RWPE2 (cell line): ENCODE results near the gene PSTK.

ENCODE experiments used
- ATAC-seq: fragments of 200-7000 bp; cut with Tn5 transposase; 3 replicates; pipeline ENCODE4 v1.9.1; 2021; ENCODE audit warnings: low read depth
- DNase-seq: peaks from one replicate; pipeline ENCODE4 v3.0.0-alpha.2; 2020; ENCODE audit warnings: low spot score
- H3K27ac ChIP-seq: fragments of 450-650 bp; 2 replicates; pipeline ENCODE4 v1.5.1; 2017; ENCODE audit warnings: mild to moderate bottlenecking; ENCODE audit not compliant: poor library complexity, severe bottlenecking
- H3K27me3 ChIP-seq: fragments of 250-450 bp; sonication (Bioruptor Pico); 2 replicates; pipeline ENCODE4 v1.5.1; 2021; ENCODE audit warnings: mild to moderate bottlenecking, moderate library complexity; ENCODE audit not compliant: insufficient read depth, poor library complexity, severe bottlenecking
- H3K36me3 ChIP-seq: fragments of 250-450 bp; sonication (Bioruptor Pico); 2 replicates; pipeline ENCODE4 v1.5.1; 2020; ENCODE audit warnings: low read depth, mild to moderate bottlenecking, moderate library complexity
- H3K4me1 ChIP-seq: fragments of 250-450 bp; sonication (Bioruptor Pico); 2 replicates; pipeline ENCODE4 v1.5.1; 2021; ENCODE audit warnings: mild to moderate bottlenecking, moderate library complexity; ENCODE audit not compliant: insufficient read depth, poor library complexity, severe bottlenecking
- H3K4me3 ChIP-seq: fragments of 250-450 bp; sonication (Bioruptor Pico); 2 replicates; pipeline ENCODE4 v1.5.1; 2021; ENCODE audit warnings: mild to moderate bottlenecking, moderate library complexity; ENCODE audit not compliant: severe bottlenecking
- H3K9me3 ChIP-seq: fragments of 250-450 bp; sonication (Bioruptor Pico); 2 replicates; pipeline ENCODE4 v1.5.1; 2021; ENCODE audit warnings: mild to moderate bottlenecking, moderate library complexity; ENCODE audit not compliant: severe bottlenecking
- CTCF ChIP-seq: fragments of 450-650 bp; IDR thresholded peaks from one replicate; pipeline ENCODE4 v1.5.1; 2017; ENCODE audit warnings: mild to moderate bottlenecking, moderate library complexity; ENCODE audit not compliant: poor library complexity, severe bottlenecking

PSTK gene

GRCh38 chr10:122980209-122981065, at the start of gene PSTK:
Gene PSTK, plus strand, starts transcription at chr10:122980401. Its CDS starts 79 bp downstream, at chr10:122980480.
- ATAC-seq: peak; percentile 96
- TF ChIP-seq CTCF: peak; percentile 79
- Histone ChIP-seq H3K4me1 (peaks cover 7% of the 10 kb centered on the region), H3K4me3 (peak within 1 kb of the TSS; percentile 66), H3K36me3 (no peaks in the 10 kb centered on the region), H3K27me3 (no peaks in the 10 kb centered on the region), H3K9me3 (no peaks in the 10 kb centered on the region), H3K27ac (peak within 1 kb of the TSS; percentile 32)
- peak; percentile 89 for DNase-seq

DNA sequence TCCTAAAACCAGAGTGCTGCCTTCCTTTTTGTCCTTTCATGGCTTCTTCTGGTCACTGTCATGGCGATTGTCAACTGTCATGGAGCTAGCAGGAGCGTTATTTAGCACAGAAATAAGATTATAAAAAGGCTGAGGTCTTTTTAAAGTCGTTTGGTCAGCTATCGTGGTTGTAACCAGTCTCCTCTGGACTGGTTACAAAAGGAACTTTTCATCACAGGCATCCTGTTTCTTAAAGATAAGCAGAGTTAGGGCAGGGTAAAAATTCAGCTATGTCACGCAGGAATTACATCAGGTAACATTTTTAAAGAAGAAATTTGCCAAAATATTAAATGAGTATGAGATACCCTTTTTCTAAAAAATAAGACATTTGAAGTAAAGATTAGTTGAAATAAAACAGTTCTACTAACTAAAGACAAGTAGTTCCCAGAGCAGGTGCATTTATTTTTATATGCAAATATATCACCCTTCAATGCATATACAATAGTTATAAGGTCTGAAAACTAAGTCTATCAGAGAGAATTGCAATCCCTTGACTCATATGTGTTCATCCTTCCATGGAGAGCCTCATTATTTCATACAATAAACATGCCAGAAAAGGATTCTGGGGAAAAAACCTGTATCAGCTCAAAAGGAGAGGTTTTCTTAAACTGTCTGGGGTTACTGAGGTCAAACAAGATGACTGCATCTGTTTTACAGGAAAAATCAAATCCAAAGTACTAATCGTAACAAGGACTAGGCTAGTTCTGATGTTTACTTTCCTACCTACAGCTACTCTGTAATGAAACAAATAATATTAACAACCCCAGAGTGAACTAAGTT, 48.9 kb upstream of the PSTK start:
- DNase-seq (no peak), ATAC-seq (no peak)

DNA sequence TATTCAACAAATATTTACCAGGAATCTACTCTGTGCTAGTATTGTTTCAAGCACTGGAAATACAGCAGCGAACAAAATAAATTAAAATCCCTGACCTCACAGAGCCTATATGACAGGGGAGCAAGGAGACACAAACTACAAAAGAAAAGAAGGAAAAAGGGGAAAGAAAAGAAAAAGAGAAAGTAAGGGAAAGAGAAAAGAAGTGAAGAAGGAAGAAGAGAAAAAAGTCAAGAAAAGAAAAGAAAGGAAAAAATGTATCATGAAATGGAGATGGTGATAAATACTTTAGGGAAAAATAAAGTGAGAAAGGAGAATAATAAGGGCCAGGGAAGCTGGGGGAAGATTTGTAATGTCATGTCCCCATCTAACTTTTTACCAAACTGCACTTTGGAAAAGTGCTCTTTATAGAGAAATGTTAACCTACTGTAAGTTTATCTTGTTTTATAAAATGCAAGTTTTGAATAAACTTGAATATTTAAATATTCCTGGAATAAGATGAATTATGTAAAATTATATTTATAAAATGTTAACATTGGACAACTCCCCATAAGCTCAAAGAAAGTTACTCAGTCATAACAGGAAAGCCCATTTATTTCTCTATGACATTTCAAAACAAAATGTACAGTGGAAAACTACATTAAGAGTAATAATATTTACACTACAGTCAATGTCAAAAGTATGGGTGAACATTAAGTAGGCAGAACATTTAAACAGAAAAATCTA, 40.9 kb upstream of the PSTK start:
- no peak for TF ChIP-seq CTCF
- Histone ChIP-seq H3K9me3 (no peaks in the 10 kb centered on the region), H3K4me1 (no peaks in the 10 kb centered on the region), H3K27me3 (no peaks in the 10 kb centered on the region), H3K36me3 (peaks cover 42% of the 10 kb centered on the region), H3K4me3 (no peak overlapping the region), H3K27ac (no peak overlapping the region)
- ATAC-seq (no peak), DNase-seq (no peak)

More for the DNA sequence above, 48.9 kb upstream of the PSTK start:
- no peak overlapping the region for H3K4me3 ChIP-seq
- TF ChIP-seq CTCF: no peak
- H3K36me3 ChIP-seq: peaks cover 25% of the 10 kb centered on the region
- H3K9me3 ChIP-seq: no peaks in the 10 kb centered on the region
- no peaks in the 10 kb centered on the region for H3K27me3 ChIP-seq
- no peak overlapping the region for H3K27ac ChIP-seq
- no peaks in the 10 kb centered on the region for H3K4me1 ChIP-seq

DNA sequence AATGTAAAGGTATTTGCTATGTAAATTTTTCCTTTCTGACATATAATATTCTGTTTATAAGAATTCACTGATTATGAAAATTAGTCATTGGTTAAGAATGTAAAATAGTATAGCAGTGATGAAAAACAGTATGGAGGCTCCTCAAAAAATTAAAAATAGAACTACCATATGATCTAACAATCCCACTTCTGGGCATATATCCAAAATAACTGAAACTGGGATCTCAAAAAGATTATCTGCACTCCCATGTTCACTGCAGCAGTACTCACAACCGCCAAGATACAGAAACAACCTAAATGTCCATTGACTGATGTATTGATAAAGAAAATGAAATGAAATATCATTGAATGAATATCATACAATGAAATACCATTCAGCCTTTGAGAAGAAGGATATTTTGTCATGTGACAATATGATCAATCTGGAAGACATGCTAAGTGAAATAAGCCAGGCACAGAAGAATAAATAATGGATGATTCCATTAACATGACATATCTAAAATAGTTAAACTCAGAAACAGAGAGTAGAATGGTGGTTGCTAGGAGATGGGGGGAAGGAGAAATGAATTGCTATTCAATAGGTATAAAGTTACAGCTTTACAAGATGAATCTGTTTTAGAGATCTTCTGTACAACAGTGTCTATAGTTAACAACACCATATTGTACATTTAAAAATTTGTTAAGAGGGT, 40.2 kb upstream of the PSTK start:
- Histone ChIP-seq H3K27ac (no peak overlapping the region), H3K9me3 (no peaks in the 10 kb centered on the region), H3K4me1 (no peaks in the 10 kb centered on the region), H3K27me3 (no peaks in the 10 kb centered on the region), H3K36me3 (peaks cover 47% of the 10 kb centered on the region), H3K4me3 (no peak overlapping the region)
- DNase-seq (no peak), ATAC-seq (no peak)
- no peak for TF ChIP-seq CTCF
